Stimulated activated CD4-positive, alpha-beta T cell treated with anti-CD3 and anti-CD28 coated beads, TNF-alpha, amount 100 ng/mL, for 48 hours (primary cell): Measurements from ENCODE around the gene COL13A1.

ENCODE experiments used
- DNase-seq, 3 donors: peaks; one replicate each; pipeline ENCODE4 v3.0.0-alpha.2; 2020; ENCODE audit warnings: low read depth in 3 of 3

The COL13A1 gene

DNA sequence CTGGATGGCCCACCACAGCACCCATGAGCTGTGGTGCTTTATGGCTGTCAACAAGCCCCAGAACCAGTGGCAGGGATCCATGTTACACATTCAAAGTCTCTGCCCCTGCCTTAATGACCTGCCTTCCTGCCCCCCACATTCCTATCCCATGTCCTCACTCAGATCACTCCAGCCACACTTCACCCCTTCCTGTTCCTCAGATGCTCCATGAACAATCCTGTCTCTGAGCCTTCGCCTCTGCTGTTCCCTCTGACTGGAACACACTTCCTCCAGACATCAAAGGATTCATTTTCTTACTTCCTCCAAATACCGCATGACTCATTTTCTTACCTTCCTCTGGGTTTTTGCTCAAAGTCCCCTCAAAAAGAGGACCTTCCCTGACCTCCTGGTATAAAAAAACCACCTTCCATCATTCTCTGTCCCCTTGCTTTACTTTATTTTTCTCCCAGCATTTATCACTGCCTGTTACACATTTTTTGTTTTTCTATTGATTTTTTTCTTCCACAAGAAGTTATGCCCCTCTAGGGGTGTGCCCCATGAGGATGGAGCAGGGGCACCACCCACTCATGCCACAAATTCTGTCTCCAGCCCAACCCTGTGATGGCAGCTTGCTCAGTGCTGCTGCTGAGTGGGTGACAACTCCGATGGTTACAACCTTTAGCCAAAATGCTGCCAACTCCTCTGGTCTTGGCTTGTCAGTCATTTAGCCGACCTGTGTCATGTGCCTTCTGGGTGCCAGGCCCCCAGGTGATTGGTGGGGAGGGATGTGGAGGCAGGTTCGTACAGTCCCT lies 18.2 kb downstream of the COL13A1 start:
- DNase-seq = no peak

DNA sequence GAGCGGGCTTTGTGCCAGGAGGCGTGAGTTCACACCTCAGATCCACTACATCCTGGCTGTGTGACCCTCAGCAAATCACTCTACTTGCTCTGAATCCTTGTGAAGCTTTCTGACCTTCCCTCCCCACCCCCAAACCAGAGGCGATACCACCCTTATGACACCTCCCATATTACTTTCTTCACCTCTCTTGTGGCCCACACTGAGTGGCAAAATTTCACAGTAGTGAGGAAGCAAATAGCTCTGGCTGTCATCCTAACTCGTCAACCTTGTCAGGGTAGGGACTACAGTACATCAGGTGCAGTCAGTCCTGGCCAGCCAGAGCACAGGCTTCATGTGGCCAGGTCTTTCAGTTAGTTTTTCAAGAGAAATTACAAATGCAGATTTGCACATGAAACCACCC lies 19.1 kb downstream of the COL13A1 start:
- DNase-seq = no peak

DNA sequence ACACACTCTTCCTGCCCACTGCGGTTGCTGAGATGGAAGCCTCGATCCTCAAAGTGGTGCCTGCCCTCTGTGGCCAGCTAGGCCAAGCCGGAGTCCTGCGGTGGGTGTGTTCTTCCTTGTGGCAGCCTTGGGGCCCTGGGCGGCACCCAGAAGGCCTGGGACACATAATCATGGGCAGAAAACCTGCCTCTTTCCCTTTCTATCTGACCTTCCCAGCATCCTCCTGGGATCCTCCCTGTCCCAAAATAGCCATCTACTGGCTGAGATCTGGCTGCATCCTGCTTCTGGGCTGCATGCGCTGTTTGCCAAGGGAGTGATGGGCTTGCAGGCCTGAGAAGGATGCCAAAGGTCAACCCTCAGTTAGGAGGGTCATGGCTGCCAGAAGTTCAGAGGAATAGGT lies 23.9 kb downstream of the COL13A1 start:
- no peak for DNase-seq

DNA sequence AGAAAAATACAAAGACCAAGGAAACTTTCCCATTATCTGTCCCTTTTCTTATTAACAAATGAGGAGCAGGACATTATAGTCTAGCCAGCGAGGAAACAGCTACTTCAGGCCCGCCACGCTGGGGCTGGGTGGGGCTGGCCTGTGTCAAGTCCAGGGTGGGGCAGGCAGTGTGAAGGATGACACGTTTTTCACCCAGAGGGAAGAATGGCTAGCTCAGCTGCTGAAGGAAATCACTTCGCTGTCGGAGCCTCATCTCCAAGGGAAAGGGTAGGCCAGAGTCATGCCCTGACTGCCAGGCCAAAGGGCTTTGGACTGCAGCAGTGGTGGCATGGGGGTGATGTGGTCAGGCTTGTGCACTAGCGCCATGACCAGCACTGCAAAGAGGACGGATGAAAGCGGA lies 24.4 kb downstream of the COL13A1 start:
- no peak for DNase-seq

DNA sequence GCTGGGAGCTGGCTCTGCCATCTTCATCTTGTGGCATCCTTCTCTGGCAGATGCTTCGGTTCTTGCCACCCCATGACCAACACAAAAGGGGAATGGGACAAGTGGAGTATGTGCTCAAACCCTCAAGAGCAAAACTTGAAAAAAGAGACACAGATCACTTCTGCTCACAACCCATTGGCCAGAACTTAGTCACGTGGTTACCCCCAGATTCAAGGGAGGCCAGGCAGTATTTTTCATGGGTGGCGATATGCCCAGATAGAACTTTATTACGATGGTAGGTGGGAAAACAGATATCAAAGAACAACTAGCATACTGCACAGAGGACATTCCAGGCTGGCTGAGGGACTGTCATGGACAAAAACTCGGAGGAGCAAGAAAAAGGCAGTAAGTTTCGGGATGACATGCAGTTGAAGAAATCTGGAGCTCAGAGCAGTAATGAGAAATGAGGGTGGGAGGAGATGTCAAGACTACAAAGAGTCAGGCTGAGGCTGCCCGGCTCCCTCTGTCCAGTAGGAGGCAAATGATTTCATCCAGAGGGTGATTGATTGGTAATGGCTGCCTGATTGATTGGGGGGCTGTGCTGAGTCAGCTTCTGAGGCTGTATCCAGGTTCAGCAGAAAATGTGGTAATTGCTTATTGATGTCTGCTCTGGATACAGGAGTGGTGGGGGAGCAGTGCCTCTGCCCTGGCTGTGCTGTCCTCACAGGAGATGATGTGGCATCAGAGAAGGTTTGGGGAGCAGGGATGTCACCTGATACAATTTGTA lies 25.3 kb downstream of the COL13A1 start:
- no peak for DNase-seq

DNA sequence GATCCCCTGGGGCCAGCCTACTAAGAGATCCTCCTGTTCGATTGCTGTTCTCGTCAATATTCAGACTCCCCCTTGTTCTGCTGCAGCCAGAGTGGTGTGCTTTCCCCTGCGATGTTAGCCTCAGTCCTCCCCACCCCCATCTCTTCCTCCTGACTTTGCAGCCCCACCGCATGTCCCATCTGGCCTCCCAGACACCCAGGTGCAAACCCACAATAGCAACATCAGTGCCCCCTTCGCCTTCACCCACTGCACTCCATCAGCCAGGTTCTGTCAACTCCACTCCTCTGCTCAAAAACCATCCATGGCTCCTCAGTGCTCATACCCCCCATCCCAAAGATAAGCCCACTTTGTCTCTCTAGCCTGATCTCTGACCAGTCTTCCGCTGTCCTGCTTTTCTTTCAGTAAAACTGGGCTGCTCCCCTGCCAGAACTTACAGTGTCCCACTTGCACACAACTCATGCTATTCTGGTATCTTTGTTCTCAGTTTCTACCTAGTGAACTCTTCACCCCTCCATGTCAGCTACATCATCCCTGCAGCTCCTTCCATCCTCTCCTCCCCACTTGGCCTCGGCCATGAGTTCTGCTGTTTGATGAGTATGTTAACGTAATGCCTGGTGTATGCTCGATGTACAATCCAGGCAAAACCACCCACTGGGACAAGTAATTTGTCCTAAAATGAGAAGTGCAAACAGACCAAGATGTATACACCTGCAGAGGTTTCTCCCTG lies 26.6 kb downstream of the COL13A1 start:
- no peak for DNase-seq

DNA sequence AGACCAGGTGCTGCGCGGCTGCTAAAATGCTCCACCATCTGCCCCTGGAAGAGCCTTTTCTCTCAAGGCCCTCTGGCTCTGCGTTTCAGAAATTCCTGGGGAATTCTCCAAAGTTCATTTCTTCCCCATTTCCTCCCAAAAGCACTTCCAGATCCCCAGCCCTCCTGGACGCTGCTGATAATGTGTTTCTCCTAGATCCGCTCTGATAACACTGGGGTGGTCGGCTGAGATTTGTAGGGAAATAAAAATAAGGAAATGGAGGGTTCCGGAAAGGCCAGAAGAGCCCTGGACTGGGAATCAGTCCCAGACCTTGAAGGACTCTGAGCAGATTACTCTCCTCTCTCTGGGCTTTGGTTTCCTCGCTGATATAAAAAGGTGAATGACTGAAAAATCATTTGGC lies 28.1 kb downstream of the COL13A1 start:
- DNase-seq = no peak

DNA sequence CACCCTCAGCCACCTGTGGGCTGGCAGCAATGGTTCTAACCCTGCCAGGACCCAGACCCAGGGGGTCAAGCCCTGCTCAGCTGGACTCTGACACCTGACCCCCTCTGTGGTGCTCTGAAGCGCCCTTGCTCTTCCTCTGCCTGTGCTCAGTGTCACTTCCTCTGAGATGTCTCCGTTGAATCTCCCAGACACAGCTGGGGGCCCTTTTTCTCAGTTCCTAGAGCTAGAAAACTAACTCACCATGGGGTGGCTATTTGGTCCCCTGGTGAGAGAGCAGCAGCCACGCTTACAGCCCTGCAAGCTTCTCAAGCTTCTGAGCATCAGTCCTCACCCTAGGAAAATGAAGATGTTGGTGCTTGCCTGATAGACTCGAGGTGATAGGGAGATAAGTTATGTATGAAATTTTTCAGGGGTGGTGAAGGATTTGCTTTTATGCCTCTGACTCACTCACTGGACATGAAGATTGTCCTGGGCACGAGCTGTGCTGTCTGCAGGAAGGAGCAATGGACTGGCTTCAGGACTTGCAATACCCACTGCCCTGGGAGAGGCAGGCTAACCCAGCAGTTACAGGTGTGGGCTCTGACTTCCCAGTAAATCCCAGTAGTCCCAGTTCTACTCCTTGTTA lies 29.6 kb downstream of the COL13A1 start:
- DNase-seq = no peak

DNA sequence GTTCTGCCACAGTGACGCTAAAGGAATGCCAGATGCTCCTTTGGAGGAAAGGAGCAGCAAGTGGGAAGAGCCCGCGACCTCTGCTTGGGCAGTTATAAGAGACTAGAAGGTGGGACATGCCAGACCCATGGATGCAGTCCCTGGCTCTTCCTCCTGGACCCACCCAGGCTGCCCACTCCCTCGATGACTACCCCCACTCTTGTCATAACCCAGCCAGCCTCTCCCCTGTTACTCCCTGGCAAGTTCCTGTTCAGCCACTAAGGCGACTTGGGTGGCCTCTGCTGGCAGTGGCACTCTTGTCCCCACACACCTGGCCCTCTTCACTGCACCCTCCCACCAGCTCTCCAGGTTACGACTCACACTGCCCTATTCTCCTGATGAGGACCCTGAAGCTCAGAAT lies 33.5 kb downstream of the COL13A1 start:
- no peak for DNase-seq

DNA sequence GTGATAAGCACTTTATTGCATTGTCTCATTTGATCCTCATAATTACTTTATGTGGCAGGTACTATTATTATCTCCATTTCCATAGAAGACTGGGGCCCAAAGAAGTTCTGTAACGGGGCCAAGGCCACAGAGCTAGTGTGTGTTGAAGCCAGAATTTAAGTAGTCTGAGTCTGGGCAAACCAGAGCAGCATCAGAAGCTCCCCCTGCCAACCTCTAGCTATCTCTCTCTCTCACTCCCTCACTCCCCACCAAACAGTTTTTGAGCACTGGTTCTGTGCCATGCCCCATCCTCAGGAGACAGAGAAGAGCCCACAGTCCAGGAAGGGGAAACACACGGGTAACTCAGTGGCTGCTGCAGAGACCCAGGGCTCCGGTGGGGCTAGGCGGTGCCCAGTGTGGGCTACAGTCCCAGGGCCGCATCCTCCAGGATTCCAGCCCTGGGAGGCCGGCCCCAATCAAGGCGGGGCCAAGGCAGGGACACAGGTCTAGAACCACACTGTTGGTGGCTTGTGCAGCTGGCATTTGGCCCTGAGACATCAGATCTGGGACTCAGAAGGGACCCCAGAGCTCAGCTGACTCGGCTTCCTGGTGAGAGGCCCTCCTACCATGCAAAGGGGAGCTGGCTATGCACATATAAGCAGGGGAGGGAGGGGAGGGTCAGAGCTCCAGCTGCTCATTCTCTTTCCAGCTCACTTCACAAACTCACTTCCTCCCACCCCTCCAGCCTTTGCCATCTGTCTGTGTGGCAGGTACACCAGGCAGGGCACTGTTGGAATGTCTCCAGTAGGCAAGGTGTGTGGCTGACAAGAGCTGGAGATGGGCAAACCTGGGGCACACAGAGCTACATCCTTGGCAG lies 34.4 kb downstream of the COL13A1 start:
- no peak for DNase-seq

DNA sequence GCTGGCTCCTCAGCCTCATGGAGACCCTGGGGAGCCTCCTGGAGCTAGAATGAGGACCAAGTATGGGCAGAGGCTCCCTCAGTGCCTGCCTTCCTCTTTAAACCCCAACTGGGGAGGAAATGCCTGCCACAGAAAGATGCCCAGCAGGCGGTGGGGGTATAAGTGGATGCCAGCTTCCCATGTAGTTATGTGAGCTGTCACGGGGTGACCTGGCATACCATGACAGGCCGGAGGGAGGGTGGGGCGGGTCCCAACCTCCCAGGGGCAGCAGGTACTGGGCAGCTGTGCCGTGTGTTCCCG lies 35.0 kb downstream of the COL13A1 start:
- DNase-seq = no peak

DNA sequence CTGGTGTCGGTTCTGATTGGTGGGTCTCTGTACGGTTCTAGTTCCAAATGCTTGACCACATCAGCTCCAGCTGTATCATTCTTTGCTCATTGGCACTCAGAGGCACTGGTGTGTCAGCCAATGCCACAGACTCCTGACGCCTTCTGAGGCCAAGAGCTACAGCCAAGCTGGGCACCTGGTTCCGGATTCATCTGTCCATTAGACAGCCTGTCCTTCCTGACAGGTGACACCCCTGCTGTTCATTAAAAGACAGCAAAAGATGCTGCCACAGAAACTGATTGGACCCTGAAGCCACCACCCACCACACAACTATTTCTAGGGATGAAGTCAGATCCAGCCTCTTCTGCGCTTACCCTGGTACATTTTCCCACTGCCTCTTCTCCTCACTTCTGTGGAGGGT lies 35.6 kb downstream of the COL13A1 start:
- no peak for DNase-seq

DNA sequence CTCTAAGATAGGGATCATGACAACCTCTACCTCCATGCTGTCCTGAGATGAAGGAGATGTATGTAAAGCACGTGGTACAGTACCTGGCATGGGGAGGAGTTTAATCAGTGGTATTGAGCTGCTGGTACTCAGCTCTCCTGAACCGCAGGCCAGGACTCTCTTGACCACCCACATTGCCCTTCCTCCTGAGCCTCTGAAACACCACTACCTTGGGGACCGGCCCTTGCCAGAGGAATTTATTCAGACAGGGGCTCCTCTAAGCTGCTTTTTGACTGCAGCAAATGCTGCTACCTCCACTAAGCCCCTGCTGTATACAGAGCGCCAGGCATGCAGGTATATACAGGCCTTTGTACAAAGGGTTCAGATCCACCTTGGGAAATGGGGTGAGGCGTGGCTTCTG lies 36.7 kb downstream of the COL13A1 start:
- no peak for DNase-seq

DNA sequence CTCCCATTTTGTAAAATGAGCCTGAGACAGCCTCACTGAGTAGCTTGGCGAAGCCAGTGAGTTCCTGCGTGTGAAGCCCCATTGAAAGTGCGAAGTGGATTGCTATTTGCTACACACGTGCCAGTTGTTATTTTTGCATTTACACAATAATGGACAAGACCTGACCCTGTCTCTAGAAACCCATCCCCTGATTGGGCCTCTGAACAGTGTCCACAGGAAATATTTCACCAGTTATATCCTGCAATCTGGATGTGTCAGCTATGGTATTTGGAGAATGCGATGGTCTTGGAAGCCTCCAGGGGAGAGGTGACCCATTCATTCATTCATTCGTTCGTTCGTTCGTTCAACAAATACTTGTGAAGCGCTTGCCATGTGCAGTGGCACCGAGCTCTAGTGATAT lies 37.1 kb downstream of the COL13A1 start:
- DNase-seq = no peak

DNA sequence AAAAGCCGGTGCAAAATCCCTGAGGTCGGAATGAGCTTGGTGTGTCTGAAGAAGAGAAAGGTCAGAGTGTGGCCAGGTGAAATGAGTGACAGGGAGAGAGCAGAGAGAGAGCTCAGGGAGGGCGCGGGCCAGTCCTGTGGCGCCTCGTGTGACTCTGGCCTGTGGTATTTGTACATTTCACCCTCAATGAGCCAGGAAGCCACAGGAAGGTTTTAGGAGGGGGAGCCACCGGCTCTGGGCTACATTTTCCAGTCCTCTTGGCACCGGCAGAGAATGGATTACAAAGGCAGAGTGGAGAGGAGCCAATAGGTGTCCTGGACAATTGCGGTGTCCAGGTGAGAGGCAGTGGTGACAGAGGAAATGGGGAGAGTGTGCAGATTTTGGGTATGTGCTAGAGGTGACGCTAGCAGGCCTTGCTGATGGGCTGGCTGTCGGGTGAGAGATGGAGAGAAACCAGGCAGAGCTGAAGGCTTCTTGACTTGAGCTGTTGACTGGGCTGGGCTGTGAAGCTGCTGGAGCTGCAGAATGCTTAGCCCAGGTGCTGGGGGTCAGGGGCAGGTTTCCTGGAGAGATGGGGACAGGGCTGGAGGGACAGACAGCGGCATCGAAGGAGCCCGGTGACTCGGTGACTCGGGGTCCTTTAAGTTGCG lies 38.1 kb downstream of the COL13A1 start:
- DNase-seq = no peak

DNA sequence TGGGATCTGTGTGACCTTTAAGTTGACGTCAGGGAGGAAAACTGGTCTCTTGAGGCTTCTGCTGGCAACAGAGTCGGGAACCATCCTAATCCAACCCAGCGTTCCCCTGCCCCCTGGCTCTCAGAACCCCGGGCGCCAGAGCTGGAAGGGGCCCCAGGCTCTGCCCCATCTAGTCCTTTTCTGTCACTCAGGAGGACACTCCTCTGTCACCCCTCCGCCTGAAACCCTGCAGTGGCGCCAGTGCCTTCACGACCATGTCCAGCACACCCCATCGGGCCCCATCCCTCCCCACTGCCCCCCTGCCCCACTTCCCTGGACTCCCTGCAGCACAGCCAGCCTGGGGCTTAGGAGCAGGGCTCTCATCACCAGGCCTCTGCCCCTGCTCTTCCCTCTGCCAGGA lies 39.1 kb downstream of the COL13A1 start:
- DNase-seq = no peak

DNA sequence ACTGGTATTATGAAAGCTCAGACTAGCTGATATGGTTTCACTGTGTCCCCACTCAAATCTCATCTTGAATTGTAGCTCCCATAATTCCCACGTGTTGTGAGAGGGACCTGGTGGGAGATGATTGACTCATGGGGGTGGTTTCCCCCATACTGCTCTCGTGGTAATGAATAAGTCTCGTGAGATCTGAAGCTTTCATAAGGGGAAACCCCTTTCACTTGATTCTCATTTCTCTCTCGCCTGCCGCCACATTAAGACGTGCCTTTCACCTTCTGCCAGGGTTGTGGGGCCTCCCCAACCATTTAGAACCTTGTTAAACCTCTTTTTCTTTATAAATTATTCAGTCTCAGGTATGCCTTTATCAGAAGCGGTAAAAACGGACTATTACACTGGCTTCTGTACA lies 40.3 kb downstream of the COL13A1 start:
- DNase-seq = no peak

DNA sequence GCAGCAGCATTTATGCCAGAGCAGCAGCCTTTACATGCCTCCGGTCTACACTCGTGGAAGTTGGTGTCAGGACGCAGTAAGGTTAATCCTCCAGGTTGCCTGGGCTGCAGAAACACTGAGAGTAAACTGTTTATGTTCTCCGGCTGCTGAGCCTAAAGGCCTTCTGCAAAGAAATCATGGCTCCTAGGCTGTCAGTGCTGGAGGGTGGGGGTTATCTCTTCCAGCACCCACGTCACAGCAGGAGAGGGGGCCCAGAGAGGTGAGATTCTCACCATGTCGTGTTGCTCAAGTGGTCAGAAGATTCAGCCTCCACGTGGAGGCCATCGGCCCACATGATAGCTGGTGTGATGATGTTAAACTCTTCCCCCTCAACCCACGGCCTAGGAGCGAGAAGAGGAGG lies 41.2 kb downstream of the COL13A1 start:
- no peak for DNase-seq

DNA sequence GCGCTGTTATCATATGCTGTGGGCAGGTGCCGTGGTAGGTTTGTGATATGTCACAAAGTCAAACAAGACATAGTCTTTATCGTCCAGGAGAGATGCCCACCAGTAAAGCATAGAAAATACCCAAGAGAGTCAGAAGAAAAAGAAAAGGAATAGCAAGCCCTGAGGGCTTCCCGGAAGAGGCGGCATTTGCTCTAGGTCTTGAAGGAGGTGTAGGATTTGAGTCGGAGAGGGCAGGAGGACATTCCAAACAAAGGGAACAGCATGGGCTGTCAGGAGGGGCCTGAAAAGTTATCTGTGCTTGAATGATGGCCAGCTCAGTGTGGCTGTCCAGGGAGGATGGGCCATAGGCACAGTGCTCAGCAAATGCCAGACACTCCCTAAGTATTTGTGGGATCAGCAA lies 42.2 kb downstream of the COL13A1 start:
- no peak for DNase-seq

DNA sequence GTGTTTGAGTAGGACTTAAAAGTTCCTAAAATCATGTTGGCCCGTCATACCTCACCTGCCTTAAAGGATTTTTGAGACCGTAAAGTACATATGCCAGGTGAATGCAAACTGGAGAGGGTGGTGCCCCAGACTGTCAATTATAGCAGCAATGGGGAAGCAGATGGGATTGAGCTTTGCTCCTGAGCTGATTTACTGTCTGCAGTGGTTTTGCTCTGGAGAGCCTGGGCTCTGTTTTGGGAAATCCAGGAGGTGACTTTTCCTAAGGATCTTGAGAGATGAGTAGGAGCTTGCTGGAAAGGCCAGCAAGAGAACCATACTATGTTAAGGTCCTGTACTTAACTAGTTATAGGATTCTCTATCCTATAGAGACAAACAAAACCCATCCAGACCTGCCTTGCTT lies 43.0 kb downstream of the COL13A1 start:
- no peak for DNase-seq
